Spleen (tissue), 11 donors: ENCODE data around the gene EI24. TPM values are rescaled to one million over a fixed set of nuclear protein-coding genes. Genes with fewer than 3 reads are reported as not detected.

Experiments
- DNase-seq: peaks from one replicate; pipeline ENCODE4 v3.0.0-alpha.2; 2020
- H3K27ac ChIP-seq, 8 donors: fragments of 200-600 bp; sonication (generic) in 7 of 8; 1 replicate in 4 of 8; 2 replicates in 4 of 8; pipeline versions ENCODE4 v1.5.0 to v1.8.0; 2016 to 2021; ENCODE audit warnings: inconsistent platforms in 4 of 8, mild to moderate bottlenecking in 4 of 8, moderate library complexity in 1 of 8
- H3K27me3 ChIP-seq, 7 donors: fragments of 200-600 bp; sonication (generic) in 6 of 7; replicated peaks in 1 of 7; 1 replicate in 4 of 7; 2 replicates in 3 of 7; pipeline versions ENCODE4 v1.5.0 to v1.8.0; 2016 to 2021; ENCODE audit warnings: inconsistent platforms in 3 of 7, mild to moderate bottlenecking in 1 of 7
- H3K36me3 ChIP-seq, 6 donors: fragments of 200-600 bp; sonication (generic) in 5 of 6; 1 replicate in 4 of 6; 2 replicates in 2 of 6; pipeline versions ENCODE4 v1.5.0 to v1.8.0; 2016 to 2021; ENCODE audit warnings: inconsistent platforms in 2 of 6
- H3K4me1 ChIP-seq, 6 donors: fragments of 200-600 bp; sonication (generic) in 5 of 6; 1 replicate in 3 of 6; 2 replicates in 3 of 6; pipeline versions ENCODE4 v1.5.0 to v1.8.0; 2016 to 2021; ENCODE audit warnings: inconsistent platforms in 3 of 6
- H3K4me3 ChIP-seq, 8 donors: fragments of 200-600 bp; sonication (generic) in 7 of 8; 1 replicate in 4 of 8; 2 replicates in 4 of 8; pipeline versions ENCODE4 v1.5.0 to v1.8.0; 2016 to 2021; ENCODE audit warnings: inconsistent platforms in 4 of 8, mild to moderate bottlenecking in 4 of 8, moderate library complexity in 2 of 8
- H3K9me3 ChIP-seq, 8 donors: fragments of 200-600 bp; sonication (generic) in 7 of 8; 1 replicate in 4 of 8; 2 replicates in 4 of 8; pipeline versions ENCODE4 v1.5.0 to v1.8.0; 2016 to 2021; ENCODE audit warnings: inconsistent platforms in 4 of 8
- POLR2A ChIP-seq, 3 donors: fragments of 450-650 bp; IDR thresholded peaks; one replicate each; pipeline ENCODE4 v1.5.1; 2017; ENCODE audit warnings: antibody characterized with exemption in 3 of 3, mild to moderate bottlenecking in 1 of 3
- POLR2AphosphoS5 ChIP-seq, 3 donors: sonication (generic); formaldehyde crosslinking; IDR thresholded peaks; one replicate each; pipeline ENCODE4 v1.5.1; 2017; ENCODE audit warnings: antibody characterized with exemption in 3 of 3
- WGBS, 5 donors: extraction: QIAGEN DNeasy Blood & Tissue Kit in 3 of 5; methylation state at CpG; one replicate each; pipeline versions ENCODE4 v1.1.5 to v1.1.7; 2013 to 2018; 5-methylcytosine and 5-hydroxymethylcytosine counted together
- intact Hi-C: fragments of 100-400 bp; cut with DNase I; formaldehyde crosslinking; loops from one replicate; pipeline ENCODE4 v1.15.0; 2023; ENCODE audit warnings: low total_unique reads
- polyA plus RNA-seq, 3 donors: library from polyadenylated mRNA; stranded (reverse); fragments of 200-250 nt; gene quantifications; one replicate each; pipeline ENCODE4 v1.2.1, GENCODE V29; 2013
- total RNA-seq, 7 donors: library from RNA; depleted of rRNA in 3 of 7; stranded (reverse); fragments of >200 nt in 3 of 7; fragmentation: NEBNext Ultra II Directional in 4 of 7; extraction: Animal tissue kit (Norgen Biotek cat#: 25700) in 4 of 7; gene quantifications; one replicate each; pipeline versions ENCODE4 v1.1.0 to v1.2.1, GENCODE V29; 2016 to 2021
- TF ChIP-seq, protein P1 (sequence below), 11 experiments: fragments of 200-600 bp in 7 of 11; fragments of 450-650 bp in 4 of 11; sonication (generic) in 4 of 11; IDR thresholded peaks in 8 of 11; conservative IDR thresholded peaks in 3 of 11; 1 replicate in 7 of 11; 2 replicates in 4 of 11; pipeline versions ENCODE4 v1.4.0 to v1.8.0; 2016 to 2021; ENCODE audit warnings: antibody characterized with exemption in 11 of 11, inconsistent platforms in 4 of 11, mild to moderate bottlenecking in 1 of 11
- donor health status: healthy with polysubstance abuse.
- donor health status: DM: no; HTN: no; CAD: no; lungs with moderate emphysema.
- donor health status: DM: no; HTN: no; CAD: no.
- donor health status: Bipolar disorder and iron deficiency.
- donor health status: healthy.
- donor health status: DM: no; HTN: no; CAD: no.
- donor health status: DM: yes; HTN: yes; CAD: no.

EI24 gene
- total and polyA plus RNA-seq, 10 donors, result 15.5 to 71.3 (median 41.4) TPM

DNA sequence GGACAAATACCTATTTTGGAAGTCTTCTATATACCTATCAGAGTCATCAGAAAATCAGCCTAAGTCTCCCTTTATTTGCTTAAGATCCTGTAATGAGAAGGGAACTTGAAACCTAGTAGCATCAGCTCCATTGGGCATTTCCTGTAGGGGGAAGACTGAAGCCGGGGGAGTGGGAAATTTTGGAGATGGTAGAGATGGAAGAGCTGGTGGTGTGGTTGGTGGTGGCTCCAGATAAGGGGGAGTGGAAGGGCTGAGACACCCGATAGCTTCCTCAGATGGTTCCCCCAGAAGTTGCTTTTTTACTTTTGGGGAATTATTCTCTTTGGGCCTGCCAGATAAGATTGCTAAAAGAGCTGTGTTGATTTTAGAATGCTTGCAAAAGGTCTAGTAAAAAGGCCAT, 16.4 kb upstream of the EI24 start:
- DNase-seq, result no peak
- Histone ChIP-seq H3K27ac (no peak overlapping the region), H3K9me3 (peaks cover 14 to 56% (median 46%) of the 10 kb centered on the region in 8 donors), H3K27me3 (no peaks in the 10 kb centered on the region), H3K4me1 (no peaks in the 10 kb centered on the region), H3K36me3 (no peaks in the 10 kb centered on the region), H3K4me3 (no peak overlapping the region)
- 85 to 98% (median 91%) methylated on average over 2 of the region's 2 CpGs for WGBS, 5 donors
- TF ChIP-seq, protein P1, sequence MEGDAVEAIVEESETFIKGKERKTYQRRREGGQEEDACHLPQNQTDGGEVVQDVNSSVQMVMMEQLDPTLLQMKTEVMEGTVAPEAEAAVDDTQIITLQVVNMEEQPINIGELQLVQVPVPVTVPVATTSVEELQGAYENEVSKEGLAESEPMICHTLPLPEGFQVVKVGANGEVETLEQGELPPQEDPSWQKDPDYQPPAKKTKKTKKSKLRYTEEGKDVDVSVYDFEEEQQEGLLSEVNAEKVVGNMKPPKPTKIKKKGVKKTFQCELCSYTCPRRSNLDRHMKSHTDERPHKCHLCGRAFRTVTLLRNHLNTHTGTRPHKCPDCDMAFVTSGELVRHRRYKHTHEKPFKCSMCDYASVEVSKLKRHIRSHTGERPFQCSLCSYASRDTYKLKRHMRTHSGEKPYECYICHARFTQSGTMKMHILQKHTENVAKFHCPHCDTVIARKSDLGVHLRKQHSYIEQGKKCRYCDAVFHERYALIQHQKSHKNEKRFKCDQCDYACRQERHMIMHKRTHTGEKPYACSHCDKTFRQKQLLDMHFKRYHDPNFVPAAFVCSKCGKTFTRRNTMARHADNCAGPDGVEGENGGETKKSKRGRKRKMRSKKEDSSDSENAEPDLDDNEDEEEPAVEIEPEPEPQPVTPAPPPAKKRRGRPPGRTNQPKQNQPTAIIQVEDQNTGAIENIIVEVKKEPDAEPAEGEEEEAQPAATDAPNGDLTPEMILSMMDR (IDR thresholded peaks at IDR 0.05 in 8 of 11, conservative IDR thresholded peaks at IDR 0.05 in 3 of 11), result no peak
- TF ChIP-seq POLR2AphosphoS5 (IDR thresholded peaks at IDR 0.05) (no peak), POLR2A (IDR thresholded peaks at IDR 0.05) (no peak)
- intact Hi-C loops, result no loop called here

DNA sequence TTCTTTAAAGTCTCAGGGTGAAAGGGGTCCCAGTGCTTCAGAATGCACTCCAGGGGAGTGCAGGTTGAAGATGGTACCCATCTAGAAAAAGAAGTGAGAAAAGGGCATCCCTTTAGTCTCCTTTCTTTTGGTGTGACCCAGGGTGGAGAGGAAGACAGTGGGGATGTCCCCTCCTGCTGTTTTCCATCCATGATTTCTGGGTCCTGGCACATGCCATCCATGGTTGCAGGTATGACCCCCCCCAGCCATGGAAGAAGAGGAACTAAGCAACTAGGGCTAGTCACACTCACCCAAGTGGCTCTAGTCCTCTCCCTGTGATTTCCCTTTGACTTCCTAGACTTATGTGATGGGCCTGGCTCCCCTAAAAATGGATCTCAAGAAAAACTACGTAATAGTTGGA, 15.9 kb upstream of the EI24 start:
- intact Hi-C loops, result no loop called here
- H3K4me3 ChIP-seq, result no peak overlapping the region
- TF ChIP-seq POLR2A (IDR thresholded peaks at IDR 0.05), result no peak
- TF ChIP-seq, protein P1 (IDR thresholded peaks at IDR 0.05 in 8 of 11, conservative IDR thresholded peaks at IDR 0.05 in 3 of 11), result no peak
- H3K27ac ChIP-seq, result no peak overlapping the region
- H3K36me3 ChIP-seq, result no peaks in the 10 kb centered on the region
- H3K27me3 ChIP-seq, result no peaks in the 10 kb centered on the region
- H3K4me1 ChIP-seq, result no peaks in the 10 kb centered on the region
- H3K9me3 ChIP-seq, result peaks cover 14 to 56% (median 46%) of the 10 kb centered on the region in 8 donors
- 90 to 96% (median 95%) methylated on average over 1 of the region's 1 CpG for WGBS, 5 donors
- no peak for DNase-seq

DNA sequence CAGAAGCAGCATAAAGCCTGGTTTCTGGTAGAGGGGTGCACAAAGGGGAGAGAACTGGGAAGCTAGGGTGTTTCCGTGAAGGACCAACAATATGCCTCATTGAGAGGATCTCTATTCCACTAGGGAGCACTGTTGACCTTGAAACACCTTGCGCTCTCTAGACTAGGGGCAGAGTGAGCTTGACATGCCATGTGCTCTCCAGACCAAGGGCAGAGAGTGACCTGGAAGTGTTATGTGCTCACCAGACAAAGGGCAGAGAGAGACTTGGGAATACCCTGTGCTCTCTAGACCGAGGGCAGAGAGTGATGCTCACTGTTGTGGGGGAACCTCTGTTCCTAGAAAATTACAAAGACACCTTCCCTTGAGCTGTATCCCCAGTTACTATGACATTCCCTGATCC, 15.2 kb upstream of the EI24 start:
- Histone ChIP-seq H3K27me3 (no peaks in the 10 kb centered on the region), H3K9me3 (peaks cover 14 to 56% (median 46%) of the 10 kb centered on the region in 8 donors), H3K27ac (no peak overlapping the region), H3K4me3 (no peak overlapping the region), H3K4me1 (no peaks in the 10 kb centered on the region), H3K36me3 (no peaks in the 10 kb centered on the region)
- intact Hi-C loops, result no loop called here
- no peak for DNase-seq
- 79 to 93% (median 88%) methylated on average over 3 of the region's 3 CpGs for WGBS, 5 donors
- TF ChIP-seq POLR2AphosphoS5 (IDR thresholded peaks at IDR 0.05), result no peak
- TF ChIP-seq POLR2A (IDR thresholded peaks at IDR 0.05), result no peak
- TF ChIP-seq, protein P1 (IDR thresholded peaks at IDR 0.05 in 8 of 11, conservative IDR thresholded peaks at IDR 0.05 in 3 of 11), result no peak

DNA sequence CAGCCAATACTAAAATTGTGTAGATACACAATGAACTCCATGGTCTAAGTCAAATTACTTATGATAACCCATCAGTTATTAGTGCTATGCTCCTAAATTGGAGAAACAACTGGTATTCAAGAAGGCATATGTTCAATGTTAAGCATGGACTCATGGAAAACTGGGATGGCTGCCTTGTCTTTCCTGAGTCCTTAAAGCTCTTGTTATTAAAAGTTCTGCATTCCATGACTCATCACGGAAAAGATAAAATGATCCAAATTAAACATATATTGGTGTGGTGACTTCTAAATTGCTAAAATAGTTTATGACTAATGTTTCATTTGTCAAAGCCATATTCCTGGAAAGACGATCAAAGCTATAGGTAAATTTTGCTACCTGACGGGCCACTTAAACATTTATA, 9.4 kb upstream of the EI24 start:
- intact Hi-C loops, result no loop called here
- Histone ChIP-seq H3K4me1 (no peaks in the 10 kb centered on the region), H3K36me3 (no peaks in the 10 kb centered on the region), H3K9me3 (peaks cover 0 to 15% (median 9%) of the 10 kb centered on the region in 8 donors), H3K27ac (no peak overlapping the region), H3K4me3 (no peak overlapping the region), H3K27me3 (no peaks in the 10 kb centered on the region)
- DNase-seq, result no peak
- TF ChIP-seq, protein P1 (IDR thresholded peaks at IDR 0.05 in 8 of 11, conservative IDR thresholded peaks at IDR 0.05 in 3 of 11), result no peak
- no peak for TF ChIP-seq POLR2A (IDR thresholded peaks at IDR 0.05)
- TF ChIP-seq POLR2AphosphoS5 (IDR thresholded peaks at IDR 0.05), result no peak
- WGBS, 5 donors, result 88 to 94% (median 92%) methylated on average over 3 of the region's 3 CpGs
